ENCODE data around the gene TMED4. TPM values are rescaled to one million over a fixed set of nuclear protein-coding genes. Genes with fewer than 3 reads are reported as not detected.

Gene TMED4
- total and polyA plus RNA-seq, 4 donors = 26.9 to 97.1 (median 46.9) TPM

DNA sequence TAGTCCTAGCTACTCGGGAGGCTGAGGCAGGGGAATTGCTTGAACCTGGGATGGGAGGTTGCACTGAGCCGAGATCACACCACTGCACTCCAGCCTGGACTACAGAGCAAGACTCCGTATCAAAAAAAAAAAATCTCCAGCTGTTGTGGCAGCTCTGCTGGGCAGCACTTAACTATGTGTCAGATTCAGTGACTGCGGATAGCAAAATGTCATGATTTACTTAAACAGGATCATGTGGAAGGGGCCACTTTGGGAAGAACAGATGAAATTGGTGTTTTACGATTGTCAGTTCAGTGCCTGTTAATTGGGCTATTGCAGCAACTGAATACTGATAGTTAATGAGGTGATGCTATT is 39.7 kb upstream of the TMED4 start:
- H3K4me1 ChIP-seq (ENCODE audit: control insufficient read depth in 4 of 4, insufficient read depth in 4 of 4, low read length in 3 of 4) = peaks cover 2 to 19% (median 18%) of the 10 kb centered on the region in 4 donors
- H3K4me3 ChIP-seq (ENCODE audit: low read depth in 1 of 3, low read length in 3 of 3) = no peak overlapping the region
- WGBS = 92% methylated on average over 5 of the region's 5 CpGs
- DNase-seq (ENCODE audit: low spot score) = no peak
- peak overlapping the region in 1 of 2 donors; percentile 52 for H3K27ac ChIP-seq (ENCODE audit: low read depth in 1 of 2, low read length in 2 of 2)
- H3K27me3 ChIP-seq (ENCODE audit: control insufficient read depth in 4 of 4, insufficient read depth in 4 of 4, low read length in 3 of 4) = no peaks in the 10 kb centered on the region
- H3K9ac ChIP-seq (ENCODE audit: low read depth in 1 of 2, low read length in 2 of 2) = no peak overlapping the region
- TF ChIP-seq YY1 (IDR thresholded peaks at IDR 0.05) (no peak), SP1 (IDR thresholded peaks at IDR 0.05) (no peak), NR2F2 (IDR thresholded peaks at IDR 0.05) (no peak), EGR1 (IDR thresholded peaks at IDR 0.05; ENCODE audit: low read depth in 2 of 2) (no peak)
- TF ChIP-seq, protein P1, sequence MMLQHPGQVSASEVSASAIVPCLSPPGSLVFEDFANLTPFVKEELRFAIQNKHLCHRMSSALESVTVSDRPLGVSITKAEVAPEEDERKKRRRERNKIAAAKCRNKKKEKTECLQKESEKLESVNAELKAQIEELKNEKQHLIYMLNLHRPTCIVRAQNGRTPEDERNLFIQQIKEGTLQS (IDR thresholded peaks at IDR 0.05) = no peak
- TF ChIP-seq, protein P2, sequence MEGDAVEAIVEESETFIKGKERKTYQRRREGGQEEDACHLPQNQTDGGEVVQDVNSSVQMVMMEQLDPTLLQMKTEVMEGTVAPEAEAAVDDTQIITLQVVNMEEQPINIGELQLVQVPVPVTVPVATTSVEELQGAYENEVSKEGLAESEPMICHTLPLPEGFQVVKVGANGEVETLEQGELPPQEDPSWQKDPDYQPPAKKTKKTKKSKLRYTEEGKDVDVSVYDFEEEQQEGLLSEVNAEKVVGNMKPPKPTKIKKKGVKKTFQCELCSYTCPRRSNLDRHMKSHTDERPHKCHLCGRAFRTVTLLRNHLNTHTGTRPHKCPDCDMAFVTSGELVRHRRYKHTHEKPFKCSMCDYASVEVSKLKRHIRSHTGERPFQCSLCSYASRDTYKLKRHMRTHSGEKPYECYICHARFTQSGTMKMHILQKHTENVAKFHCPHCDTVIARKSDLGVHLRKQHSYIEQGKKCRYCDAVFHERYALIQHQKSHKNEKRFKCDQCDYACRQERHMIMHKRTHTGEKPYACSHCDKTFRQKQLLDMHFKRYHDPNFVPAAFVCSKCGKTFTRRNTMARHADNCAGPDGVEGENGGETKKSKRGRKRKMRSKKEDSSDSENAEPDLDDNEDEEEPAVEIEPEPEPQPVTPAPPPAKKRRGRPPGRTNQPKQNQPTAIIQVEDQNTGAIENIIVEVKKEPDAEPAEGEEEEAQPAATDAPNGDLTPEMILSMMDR (IDR thresholded peaks at IDR 0.05; ENCODE audit: low read depth, low read length, missing input control) = no peak
- H3K9me3 ChIP-seq (ENCODE audit: control insufficient read depth in 4 of 4, low read length in 3 of 4) = no peaks in the 10 kb centered on the region
- H3K36me3 ChIP-seq (ENCODE audit: control insufficient read depth in 4 of 4, insufficient read depth in 3 of 4, low read depth in 1 of 4, low read length in 3 of 4) = peaks cover 6 to 12% (median 7%) of the 10 kb centered on the region in 4 donors

DNA sequence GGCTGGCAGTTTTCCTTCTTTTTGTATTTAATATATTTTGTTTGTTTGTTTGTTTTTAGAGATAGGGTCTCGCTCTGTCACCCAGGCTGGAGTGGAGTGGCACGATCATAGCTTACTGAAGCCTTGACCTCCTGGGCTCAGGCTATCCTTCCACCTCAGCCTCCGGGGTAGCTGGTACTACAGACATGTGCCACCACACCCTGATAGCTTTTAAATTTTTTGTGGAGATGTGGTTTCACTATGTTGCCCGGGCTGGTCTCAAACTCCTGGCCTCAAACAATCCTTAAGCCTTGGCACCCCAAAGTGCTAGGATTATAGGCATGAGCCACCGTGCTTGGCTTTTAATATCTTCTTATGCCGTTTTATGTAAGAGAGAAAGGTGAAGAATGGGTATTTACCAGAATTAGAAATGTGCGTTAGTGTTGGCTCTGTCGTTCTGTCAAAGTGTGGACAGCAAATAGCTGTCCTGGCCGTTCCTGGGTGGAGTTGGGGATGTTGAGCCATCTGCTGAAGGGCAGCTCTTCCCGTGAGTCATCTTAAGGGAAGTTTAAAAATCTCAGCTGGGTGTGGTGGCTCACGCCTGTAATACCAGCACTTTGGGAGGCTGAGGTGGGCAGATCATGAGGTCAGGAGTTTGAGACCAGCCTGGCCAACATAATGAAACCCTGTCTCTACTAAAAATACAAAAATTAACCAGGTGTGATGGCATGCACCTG is 39.2 kb upstream of the TMED4 start:
- H3K36me3 ChIP-seq (ENCODE audit: control insufficient read depth in 4 of 4, insufficient read depth in 3 of 4, low read depth in 1 of 4, low read length in 3 of 4) = peaks cover 3 to 8% (median 5%) of the 10 kb centered on the region in 4 donors
- 84% methylated on average over 11 of the region's 11 CpGs for WGBS
- H3K9ac ChIP-seq (ENCODE audit: low read depth in 1 of 2, low read length in 2 of 2) = no peak overlapping the region
- peaks cover 2 to 19% (median 17%) of the 10 kb centered on the region in 4 donors for H3K4me1 ChIP-seq (ENCODE audit: control insufficient read depth in 4 of 4, insufficient read depth in 4 of 4, low read length in 3 of 4)
- TF ChIP-seq YY1 (IDR thresholded peaks at IDR 0.05) (no peak), SP1 (IDR thresholded peaks at IDR 0.05) (no peak), RAD21 (IDR thresholded peaks at IDR 0.05) (no peak)
- TF ChIP-seq, protein P1 (IDR thresholded peaks at IDR 0.05) = no peak
- peak overlapping the region in 1 of 2 donors; percentile 43 for H3K27ac ChIP-seq (ENCODE audit: low read depth in 1 of 2, low read length in 2 of 2)
- no peaks in the 10 kb centered on the region for H3K9me3 ChIP-seq (ENCODE audit: control insufficient read depth in 4 of 4, low read length in 3 of 4)
- no peak overlapping the region for H3K4me3 ChIP-seq (ENCODE audit: low read depth in 1 of 3, low read length in 3 of 3)
- H3K27me3 ChIP-seq (ENCODE audit: control insufficient read depth in 4 of 4, insufficient read depth in 4 of 4, low read length in 3 of 4) = no peaks in the 10 kb centered on the region
- no peak for DNase-seq (ENCODE audit: low spot score)

DNA sequence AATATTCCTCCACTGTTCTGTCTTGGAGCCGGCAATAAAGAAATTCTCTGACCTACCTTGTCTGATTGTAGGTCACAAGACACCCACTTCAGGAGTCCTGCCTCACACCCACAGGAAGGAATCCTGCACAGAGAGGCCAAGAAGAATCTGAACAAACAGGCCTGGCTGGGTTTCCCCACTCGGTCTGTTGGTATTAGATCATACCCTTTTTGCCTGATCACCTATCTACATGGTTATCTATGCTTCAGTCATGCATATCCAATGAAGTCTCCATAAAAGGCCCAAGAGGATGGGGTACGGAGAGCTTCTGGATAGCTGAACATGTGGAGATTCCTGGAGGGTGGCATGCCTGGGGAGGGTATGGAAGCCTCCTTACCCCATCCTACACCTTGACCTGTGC is 36.7 kb upstream of the TMED4 start:
- Histone ChIP-seq H3K9ac (ENCODE audit: low read depth in 1 of 2, low read length in 2 of 2) (no peak overlapping the region), H3K27ac (ENCODE audit: low read depth in 1 of 2, low read length in 2 of 2) (no peak overlapping the region), H3K27me3 (ENCODE audit: control insufficient read depth in 4 of 4, insufficient read depth in 4 of 4, low read length in 3 of 4) (no peaks in the 10 kb centered on the region), H3K36me3 (ENCODE audit: control insufficient read depth in 4 of 4, insufficient read depth in 3 of 4, low read depth in 1 of 4, low read length in 3 of 4) (no peaks in the 10 kb centered on the region), H3K4me3 (ENCODE audit: low read depth in 1 of 3, low read length in 3 of 3) (no peak overlapping the region), H3K9me3 (ENCODE audit: control insufficient read depth in 4 of 4, low read length in 3 of 4) (no peaks in the 10 kb centered on the region), H3K4me1 (ENCODE audit: control insufficient read depth in 4 of 4, insufficient read depth in 4 of 4, low read length in 3 of 4) (peaks cover 2 to 21% (median 17%) of the 10 kb centered on the region in 4 donors)
- no peak for DNase-seq (ENCODE audit: low spot score)
- TF ChIP-seq HNF4A (conservative IDR thresholded peaks at IDR 0.05) (no peak), SP1 (IDR thresholded peaks at IDR 0.05) (no peak), FOXA1 (IDR thresholded peaks at IDR 0.05) (no peak), FOXA2 (IDR thresholded peaks at IDR 0.05) (no peak), JUND (IDR thresholded peaks at IDR 0.05) (no peak), RAD21 (IDR thresholded peaks at IDR 0.05) (no peak), TAF1 (conservative IDR thresholded peaks at IDR 0.05) (no peak), HNF4G (IDR thresholded peaks at IDR 0.05) (no peak), RXRA (IDR thresholded peaks at IDR 0.05) (no peak)
- TF ChIP-seq, protein P3, sequence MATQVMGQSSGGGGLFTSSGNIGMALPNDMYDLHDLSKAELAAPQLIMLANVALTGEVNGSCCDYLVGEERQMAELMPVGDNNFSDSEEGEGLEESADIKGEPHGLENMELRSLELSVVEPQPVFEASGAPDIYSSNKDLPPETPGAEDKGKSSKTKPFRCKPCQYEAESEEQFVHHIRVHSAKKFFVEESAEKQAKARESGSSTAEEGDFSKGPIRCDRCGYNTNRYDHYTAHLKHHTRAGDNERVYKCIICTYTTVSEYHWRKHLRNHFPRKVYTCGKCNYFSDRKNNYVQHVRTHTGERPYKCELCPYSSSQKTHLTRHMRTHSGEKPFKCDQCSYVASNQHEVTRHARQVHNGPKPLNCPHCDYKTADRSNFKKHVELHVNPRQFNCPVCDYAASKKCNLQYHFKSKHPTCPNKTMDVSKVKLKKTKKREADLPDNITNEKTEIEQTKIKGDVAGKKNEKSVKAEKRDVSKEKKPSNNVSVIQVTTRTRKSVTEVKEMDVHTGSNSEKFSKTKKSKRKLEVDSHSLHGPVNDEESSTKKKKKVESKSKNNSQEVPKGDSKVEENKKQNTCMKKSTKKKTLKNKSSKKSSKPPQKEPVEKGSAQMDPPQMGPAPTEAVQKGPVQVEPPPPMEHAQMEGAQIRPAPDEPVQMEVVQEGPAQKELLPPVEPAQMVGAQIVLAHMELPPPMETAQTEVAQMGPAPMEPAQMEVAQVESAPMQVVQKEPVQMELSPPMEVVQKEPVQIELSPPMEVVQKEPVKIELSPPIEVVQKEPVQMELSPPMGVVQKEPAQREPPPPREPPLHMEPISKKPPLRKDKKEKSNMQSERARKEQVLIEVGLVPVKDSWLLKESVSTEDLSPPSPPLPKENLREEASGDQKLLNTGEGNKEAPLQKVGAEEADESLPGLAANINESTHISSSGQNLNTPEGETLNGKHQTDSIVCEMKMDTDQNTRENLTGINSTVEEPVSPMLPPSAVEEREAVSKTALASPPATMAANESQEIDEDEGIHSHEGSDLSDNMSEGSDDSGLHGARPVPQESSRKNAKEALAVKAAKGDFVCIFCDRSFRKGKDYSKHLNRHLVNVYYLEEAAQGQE (IDR thresholded peaks at IDR 0.05) = no peak
- TF ChIP-seq, protein P1 (IDR thresholded peaks at IDR 0.05) = no peak
- TF ChIP-seq, protein P2 (IDR thresholded peaks at IDR 0.05; ENCODE audit: low read depth, low read length, missing input control) = no peak
- TF ChIP-seq, protein P4, sequence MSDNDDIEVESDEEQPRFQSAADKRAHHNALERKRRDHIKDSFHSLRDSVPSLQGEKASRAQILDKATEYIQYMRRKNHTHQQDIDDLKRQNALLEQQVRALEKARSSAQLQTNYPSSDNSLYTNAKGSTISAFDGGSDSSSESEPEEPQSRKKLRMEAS (IDR thresholded peaks at IDR 0.05) = no peak
- WGBS = 77% methylated on average over 3 of the region's 3 CpGs
